PFSK-1 (cell line): ENCODE results near the gene EIF4E.

Experiments
- FOXP2 ChIP-seq: optimal IDR thresholded peaks from 2 replicates; pipeline ENCODE3; 2011; ENCODE audit warnings: borderline replicate concordance, control low read depth, inconsistent platforms; ENCODE audit not compliant: insufficient read depth; ENCODE audit errors: extremely low read length, extremely low read depth
- POLR2AphosphoS5 ChIP-seq: IDR thresholded peaks from 2 replicates; pipeline ENCODE4 v1.6.1; 2012; ENCODE audit warnings: low read depth, mild to moderate bottlenecking, control low read depth, low read length, moderate library complexity
- SIN3A ChIP-seq: IDR thresholded peaks from 2 replicates; pipeline ENCODE4 v1.6.1; 2012; ENCODE audit warnings: mild to moderate bottlenecking, low read length, moderate library complexity, borderline replicate concordance; ENCODE audit not compliant: insufficient read depth
- TAF1 ChIP-seq: IDR thresholded peaks from 2 replicates; pipeline ENCODE4 v1.6.1; 2012; ENCODE audit warnings: low read length, control low read depth, borderline replicate concordance; ENCODE audit not compliant: insufficient read depth
- TF ChIP-seq, protein P1 (sequence below), 2 experiments: IDR thresholded peaks; 2 replicates each; pipeline versions ENCODE4 v1.6.1 to v1.8.0; 2011 to 2012; ENCODE audit warnings: low read depth in 2 of 2, low read length in 2 of 2, control low read depth in 1 of 2, inconsistent platforms in 1 of 2, mild to moderate bottlenecking in 1 of 2, moderate library complexity in 1 of 2; ENCODE audit not compliant: insufficient read depth in 1 of 2

EIF4E gene

DNA sequence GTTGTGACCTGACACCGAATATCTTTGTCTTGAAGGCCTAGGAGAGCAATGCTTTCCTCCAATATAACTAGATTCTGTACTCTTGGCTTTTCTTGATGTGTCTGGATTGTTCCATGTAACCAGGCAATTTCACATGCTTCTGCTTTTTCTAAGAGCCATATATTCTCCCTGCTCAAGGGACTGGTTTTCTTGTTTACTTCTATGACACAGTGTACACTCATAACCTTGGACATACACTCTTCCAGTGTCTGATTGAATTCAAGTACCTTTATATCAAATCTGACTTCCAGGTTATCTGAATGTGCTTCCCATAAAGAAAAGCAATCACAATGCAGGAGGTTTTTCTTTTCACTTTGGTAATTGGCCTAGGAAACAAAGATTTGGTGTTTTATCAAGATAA is 17.4 kb upstream of the EIF4E start:
- TF ChIP-seq FOXP2 = no peak
- TF ChIP-seq, protein P1, sequence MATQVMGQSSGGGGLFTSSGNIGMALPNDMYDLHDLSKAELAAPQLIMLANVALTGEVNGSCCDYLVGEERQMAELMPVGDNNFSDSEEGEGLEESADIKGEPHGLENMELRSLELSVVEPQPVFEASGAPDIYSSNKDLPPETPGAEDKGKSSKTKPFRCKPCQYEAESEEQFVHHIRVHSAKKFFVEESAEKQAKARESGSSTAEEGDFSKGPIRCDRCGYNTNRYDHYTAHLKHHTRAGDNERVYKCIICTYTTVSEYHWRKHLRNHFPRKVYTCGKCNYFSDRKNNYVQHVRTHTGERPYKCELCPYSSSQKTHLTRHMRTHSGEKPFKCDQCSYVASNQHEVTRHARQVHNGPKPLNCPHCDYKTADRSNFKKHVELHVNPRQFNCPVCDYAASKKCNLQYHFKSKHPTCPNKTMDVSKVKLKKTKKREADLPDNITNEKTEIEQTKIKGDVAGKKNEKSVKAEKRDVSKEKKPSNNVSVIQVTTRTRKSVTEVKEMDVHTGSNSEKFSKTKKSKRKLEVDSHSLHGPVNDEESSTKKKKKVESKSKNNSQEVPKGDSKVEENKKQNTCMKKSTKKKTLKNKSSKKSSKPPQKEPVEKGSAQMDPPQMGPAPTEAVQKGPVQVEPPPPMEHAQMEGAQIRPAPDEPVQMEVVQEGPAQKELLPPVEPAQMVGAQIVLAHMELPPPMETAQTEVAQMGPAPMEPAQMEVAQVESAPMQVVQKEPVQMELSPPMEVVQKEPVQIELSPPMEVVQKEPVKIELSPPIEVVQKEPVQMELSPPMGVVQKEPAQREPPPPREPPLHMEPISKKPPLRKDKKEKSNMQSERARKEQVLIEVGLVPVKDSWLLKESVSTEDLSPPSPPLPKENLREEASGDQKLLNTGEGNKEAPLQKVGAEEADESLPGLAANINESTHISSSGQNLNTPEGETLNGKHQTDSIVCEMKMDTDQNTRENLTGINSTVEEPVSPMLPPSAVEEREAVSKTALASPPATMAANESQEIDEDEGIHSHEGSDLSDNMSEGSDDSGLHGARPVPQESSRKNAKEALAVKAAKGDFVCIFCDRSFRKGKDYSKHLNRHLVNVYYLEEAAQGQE (IDR thresholded peaks at IDR 0.05; ENCODE audit: insufficient read depth in 1 of 2, low read depth in 2 of 2, low read length in 2 of 2) = no peak
- TF ChIP-seq SIN3A = no peak
- TF ChIP-seq TAF1 = no peak
- no peak for TF ChIP-seq POLR2AphosphoS5

DNA sequence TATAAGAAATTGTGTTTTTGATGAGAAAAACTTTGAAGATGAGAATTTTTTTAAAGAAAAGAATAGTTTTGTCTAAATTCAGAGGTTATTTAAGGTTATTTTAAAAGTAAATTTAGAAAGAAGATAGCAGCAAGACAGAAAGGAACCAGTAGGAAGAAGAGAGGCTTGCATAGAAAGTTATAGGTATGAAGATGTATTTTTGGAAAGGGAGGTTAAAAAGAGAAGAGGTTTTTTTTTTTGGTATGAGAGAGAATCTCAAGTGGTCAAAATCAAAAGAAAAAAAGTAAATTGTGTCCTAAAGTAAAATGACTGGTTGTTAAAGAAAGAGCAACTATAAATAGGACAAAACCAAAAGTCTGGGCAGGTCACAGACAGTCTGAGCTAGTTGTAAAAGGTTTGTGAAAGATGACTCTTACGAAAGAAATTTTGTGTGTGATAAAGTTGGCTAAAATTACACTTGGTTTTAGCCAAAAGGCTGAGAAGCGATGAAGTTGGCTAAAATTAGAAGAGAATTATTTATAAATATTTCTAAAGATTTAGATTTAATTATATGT is 16.4 kb upstream of the EIF4E start:
- TF ChIP-seq SIN3A (no peak), POLR2AphosphoS5 (no peak), FOXP2 (no peak), TAF1 (no peak)
- TF ChIP-seq, protein P1 (IDR thresholded peaks at IDR 0.05; ENCODE audit: insufficient read depth in 1 of 2, low read depth in 2 of 2, low read length in 2 of 2) = no peak

DNA sequence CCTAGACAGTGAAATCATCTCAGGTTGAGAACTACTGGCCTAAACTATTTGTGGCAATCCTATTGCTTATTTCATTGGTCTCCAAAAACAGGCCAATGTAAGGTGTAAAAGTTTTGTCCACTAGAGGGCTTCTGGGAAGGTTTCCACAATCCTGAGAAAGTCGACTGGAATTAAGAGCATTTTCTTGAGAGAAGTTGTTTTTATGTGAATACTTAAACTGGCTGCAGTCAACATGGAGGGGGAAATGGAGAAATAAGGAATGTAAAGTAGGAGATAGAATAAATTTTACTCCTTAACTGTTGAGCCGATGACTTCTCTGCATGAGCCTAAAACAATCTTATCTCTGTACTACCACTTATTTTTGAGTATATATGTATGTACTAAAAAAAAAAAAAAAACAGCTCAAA is 11.0 kb upstream of the EIF4E start:
- no peak for TF ChIP-seq TAF1
- TF ChIP-seq FOXP2 = no peak
- no peak for TF ChIP-seq SIN3A
- TF ChIP-seq, protein P1 (IDR thresholded peaks at IDR 0.05; ENCODE audit: insufficient read depth in 1 of 2, low read depth in 2 of 2, low read length in 2 of 2) = no peak
- no peak for TF ChIP-seq POLR2AphosphoS5

DNA sequence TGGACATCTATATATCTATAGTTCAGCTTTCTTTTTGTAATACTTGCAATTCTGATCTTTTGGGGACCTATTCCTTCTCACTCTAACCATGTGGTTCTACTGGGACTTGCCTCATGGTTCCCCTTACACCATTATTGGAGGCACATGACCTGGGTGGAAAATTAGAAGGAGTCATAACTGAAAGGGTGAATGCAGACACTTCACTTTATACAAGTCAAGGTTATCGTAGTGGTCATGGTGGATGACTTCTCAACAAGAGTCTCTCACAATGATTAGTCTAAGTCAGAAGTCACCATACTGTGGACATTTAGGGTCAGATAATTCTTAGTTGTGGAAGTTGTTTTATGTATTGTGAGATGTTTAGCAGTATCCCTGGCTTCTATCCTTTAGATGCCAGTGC is 10.5 kb upstream of the EIF4E start:
- TF ChIP-seq, protein P1 (IDR thresholded peaks at IDR 0.05; ENCODE audit: insufficient read depth in 1 of 2, low read depth in 2 of 2, low read length in 2 of 2) = no peak
- no peak for TF ChIP-seq TAF1
- no peak for TF ChIP-seq POLR2AphosphoS5
- TF ChIP-seq SIN3A = no peak
- no peak for TF ChIP-seq FOXP2

DNA sequence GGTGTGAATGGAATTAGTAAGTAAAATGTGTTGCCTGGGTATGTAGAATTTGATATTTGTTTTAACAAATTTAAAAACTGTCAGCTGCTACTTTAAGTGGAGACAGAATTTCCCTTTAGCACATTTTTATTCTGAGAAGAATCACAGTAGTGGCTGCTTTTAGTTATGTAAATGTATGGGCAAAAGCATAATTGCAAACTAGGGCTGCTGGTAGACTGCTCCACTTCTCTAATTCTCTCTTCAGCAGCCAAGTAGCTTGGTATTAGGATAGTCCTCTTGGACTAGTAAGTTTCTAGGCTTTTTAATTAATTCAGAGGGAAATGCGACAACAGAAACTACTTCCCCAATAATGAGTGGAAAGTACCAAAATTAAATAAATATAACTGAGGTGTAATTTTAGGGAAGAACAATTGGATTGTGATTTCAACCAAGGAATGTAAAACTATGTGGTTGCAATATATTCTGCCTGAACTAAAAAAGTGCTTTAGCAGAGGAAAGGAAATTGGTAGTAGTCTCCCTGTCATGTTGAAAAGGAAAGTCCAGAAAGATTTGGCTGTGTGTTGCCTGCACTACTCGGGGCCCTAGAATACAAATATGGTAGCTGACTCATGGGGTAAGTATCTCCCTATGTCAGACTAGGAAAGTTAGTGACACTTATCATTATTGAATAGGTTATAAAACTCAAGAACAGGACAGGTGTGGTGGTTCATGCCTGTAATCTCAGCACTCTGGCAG is 9.2 kb upstream of the EIF4E start:
- TF ChIP-seq FOXP2 = no peak
- no peak for TF ChIP-seq SIN3A
- no peak for TF ChIP-seq TAF1
- TF ChIP-seq POLR2AphosphoS5 = no peak

DNA sequence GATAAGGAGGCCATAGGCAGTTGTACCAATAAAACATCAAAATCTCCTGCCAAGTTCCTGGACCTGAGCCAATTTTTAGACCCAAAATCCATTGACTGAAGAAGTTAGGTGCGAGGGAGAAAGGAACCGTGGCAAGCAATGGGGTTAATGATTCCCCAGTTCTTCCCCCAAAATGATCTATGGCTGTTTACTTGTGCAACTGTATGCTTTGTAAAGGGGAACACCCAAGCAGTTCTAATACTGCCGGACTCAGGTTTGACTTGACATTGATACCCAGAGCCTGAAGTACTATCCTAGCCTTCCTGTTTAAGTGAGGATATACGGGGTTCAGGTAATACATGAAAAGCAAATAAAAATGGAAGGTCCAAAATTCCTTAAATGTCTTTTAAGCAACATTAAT is 6.7 kb upstream of the EIF4E start:
- TF ChIP-seq POLR2AphosphoS5 (no peak), FOXP2 (no peak), TAF1 (no peak), SIN3A (no peak)
- TF ChIP-seq, protein P1 (IDR thresholded peaks at IDR 0.05; ENCODE audit: insufficient read depth in 1 of 2, low read depth in 2 of 2, low read length in 2 of 2) = no peak
